LNCAP (cell line): ENCODE data around the gene ADGRF1.

Experiments used
- TF ChIP-seq, protein P1 (sequence below): fragments of 450-650 bp; IDR thresholded peaks from 2 replicates; pipeline ENCODE4 v1.5.1; 2017; ENCODE audit warnings: mild to moderate bottlenecking

ADGRF1 gene

DNA sequence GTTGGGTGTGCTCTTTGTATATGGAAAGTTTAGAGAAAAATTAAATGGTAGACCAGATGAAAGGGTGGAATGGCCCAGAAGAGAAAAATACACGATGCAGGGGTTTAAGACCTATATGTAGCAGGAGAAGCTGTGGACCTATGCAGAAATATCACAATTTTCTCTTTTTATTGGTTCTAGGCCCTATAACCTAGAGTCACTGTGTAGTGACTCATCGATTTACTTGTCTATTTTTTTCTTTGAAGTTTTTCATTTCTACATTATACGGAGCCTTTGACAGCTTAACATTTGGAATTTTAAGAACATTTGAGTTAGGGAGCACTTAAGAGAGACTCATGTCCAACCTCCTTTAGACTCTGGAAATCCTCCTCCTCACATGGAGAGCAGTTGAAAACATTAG is 28.3 kb upstream of the ADGRF1 start:
- TF ChIP-seq, protein P1, sequence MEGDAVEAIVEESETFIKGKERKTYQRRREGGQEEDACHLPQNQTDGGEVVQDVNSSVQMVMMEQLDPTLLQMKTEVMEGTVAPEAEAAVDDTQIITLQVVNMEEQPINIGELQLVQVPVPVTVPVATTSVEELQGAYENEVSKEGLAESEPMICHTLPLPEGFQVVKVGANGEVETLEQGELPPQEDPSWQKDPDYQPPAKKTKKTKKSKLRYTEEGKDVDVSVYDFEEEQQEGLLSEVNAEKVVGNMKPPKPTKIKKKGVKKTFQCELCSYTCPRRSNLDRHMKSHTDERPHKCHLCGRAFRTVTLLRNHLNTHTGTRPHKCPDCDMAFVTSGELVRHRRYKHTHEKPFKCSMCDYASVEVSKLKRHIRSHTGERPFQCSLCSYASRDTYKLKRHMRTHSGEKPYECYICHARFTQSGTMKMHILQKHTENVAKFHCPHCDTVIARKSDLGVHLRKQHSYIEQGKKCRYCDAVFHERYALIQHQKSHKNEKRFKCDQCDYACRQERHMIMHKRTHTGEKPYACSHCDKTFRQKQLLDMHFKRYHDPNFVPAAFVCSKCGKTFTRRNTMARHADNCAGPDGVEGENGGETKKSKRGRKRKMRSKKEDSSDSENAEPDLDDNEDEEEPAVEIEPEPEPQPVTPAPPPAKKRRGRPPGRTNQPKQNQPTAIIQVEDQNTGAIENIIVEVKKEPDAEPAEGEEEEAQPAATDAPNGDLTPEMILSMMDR = no peak

DNA sequence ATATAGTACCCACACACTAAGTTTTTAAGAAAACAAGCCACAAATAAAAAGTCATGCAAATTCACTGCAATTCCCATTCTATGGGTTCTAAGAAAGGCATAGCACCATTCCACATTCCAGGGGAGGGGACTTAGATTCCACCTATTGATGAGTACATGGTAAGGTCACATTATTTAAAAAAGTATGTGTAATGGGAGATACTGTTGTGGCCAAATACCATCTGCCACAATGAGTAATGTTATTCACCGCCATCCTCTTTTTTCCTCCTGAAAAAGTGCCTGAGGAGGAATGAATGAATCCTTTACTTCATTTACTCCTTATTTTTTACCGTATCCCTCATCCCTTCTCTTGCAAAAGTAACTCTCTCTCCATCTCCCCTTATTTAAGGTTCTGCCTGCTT is 27.0 kb upstream of the ADGRF1 start:
- TF ChIP-seq, protein P1 = no peak

DNA sequence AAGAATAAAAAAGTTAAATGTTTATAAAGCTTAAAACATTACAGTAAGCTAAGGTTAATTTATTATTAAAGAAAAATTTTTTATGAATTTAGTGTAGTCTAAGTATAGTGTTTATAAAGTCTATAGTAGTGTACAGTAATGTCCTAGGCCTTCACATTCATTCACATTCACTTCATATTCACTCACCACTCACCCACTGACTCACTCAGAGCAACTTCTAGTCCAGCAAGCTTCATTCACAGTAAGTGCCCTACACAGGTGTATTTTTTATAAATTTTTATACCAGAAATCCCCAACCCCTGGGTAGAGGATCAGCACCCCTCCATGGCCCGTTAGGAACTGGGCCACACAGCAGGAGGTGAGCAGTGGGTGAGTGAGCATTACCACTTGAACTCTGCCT is 24.3 kb upstream of the ADGRF1 start:
- TF ChIP-seq, protein P1 = no peak

DNA sequence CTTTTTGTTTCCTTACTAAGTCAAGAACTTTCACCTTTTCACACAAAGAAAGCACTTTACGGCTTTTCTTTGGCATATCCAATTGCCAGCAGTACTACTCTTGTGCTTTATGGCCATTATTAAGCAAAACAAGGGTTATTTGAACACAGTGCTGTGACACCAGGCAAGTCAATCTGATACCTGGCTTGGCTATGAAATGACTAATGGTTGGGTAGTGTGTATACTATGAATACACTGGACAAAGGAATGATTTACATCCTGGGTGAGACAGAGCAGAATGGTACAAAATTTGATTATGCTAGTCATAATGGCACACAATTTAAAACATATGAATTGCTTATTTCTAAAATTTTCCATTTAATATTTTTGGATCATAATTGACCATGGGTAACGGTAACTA is 22.1 kb upstream of the ADGRF1 start:
- TF ChIP-seq, protein P1 = no peak

DNA sequence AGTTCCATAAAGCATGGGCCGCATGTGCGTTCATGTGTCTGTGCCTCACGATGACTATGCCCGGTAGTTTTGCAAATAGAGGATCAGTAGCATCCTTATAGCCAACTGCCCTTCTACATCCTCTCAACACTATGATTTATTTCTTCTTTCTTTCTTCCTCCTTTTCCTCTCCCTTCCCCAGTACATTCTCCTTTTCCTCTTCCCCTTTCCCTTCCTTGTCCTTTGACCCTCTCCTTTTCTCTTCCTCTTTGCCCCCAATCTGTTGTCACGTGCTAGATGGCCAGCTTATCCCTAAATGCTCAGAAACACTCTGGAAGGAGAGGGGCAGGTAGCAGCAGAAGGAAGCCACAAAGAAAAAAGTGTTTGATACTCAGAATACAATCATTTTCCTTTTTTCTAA is 20.2 kb upstream of the ADGRF1 start:
- TF ChIP-seq, protein P1 = no peak

DNA sequence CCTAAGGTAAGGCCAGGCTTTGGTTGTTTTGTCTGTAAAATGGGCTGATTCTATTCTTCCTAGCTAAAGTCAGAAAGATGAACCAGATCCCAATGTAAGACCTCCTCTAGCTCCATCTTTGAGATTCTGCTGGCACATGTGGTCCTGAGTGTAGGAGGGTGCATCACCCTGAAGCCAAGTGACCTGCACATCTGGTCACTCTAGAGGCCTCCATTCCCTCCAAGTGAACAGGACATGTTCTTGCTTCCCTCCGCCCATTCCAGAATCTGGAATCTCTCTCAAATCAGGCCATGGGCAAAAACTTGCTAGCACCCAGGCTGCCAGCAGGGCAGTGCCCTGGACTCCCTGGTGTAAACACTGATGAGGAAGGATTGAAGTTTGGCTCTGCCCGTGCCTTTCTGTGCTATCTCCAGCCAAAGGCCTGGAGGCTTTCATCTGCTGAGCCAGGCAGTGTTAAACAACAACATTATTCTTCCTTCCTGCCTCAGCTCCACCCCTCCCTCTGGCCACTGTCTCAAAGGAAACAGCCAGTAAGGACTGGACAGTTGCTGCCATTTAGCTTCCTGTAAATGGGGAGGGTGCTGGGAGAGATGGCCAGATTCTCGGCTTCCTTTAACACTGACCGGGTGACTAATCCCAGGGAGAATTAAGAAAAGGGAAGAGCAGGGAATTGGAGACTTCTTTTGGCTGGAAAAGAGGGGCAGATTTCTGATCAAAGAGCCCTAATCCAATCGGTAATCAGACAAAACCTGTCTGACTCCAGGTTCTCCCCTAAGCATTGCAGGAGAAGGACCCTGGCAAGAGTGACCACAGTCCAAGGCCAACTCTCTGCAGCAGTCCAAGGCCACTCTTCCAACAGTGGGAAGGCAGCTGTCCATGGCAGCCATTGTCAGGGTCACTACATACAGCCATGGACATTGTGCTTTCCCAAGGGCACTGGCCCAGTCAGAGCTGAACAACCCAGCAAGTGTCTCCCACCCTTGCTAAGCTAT is 19.5 kb upstream of the ADGRF1 start:
- TF ChIP-seq, protein P1 = no peak

DNA sequence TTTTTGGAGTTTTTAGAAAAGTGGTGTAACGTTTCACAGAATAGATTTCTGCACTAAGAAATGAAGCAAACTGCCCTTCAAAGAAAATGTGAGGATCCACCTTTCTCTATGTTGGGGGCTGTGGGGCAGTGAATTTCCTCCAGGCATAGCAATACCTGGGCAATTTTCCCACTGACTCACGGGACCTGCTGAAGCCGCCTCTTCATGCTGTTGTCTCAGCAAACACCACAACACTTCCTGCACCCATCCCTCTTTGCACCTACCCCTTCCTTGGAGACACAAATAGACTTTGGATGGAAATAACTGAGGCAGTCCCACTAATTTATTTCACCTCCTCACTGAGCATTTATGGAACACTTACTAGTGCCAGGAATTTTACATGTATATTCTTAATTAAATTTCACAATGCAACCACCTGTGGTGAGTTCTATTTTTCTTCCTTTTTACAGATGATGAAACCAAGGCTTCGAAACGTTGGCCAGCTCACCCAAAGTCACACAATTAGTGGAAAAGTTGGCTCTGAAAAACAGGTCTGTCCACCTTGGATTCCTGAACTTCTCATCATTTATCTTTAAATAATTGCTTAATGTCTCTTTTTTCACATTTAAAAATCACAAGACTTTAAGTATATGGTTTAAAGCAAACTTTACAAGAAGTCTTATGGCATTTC is 17.2 kb upstream of the ADGRF1 start:
- TF ChIP-seq, protein P1 = no peak
